Small intestine (tissue), 7 donors: ENCODE results near the gene LPP. TPM values are rescaled to one million over a fixed set of nuclear protein-coding genes. Genes with fewer than 3 reads are reported as not detected.

Experiments
- DNase-seq, 2 donors: peaks; one replicate each; pipeline versions ENCODE4 v3.0.0 to v3.0.0-alpha.2; 2013
- FAIRE-seq: peaks from 2 replicates; lab custom pipeline; 2012; peaks lifted over from hg19 to GRCh38; lab: Jason Lieb, UNC
- H3K27ac ChIP-seq, 3 donors: one replicate each; pipeline ENCODE4 v1.5.1; 2013; ENCODE audit warnings: low read length in 2 of 3, mild to moderate bottlenecking in 2 of 3, control low read depth in 1 of 3, inconsistent platforms in 1 of 3, low read depth in 1 of 3, moderate library complexity in 1 of 3
- H3K27me3 ChIP-seq, 3 donors: one replicate each; pipeline ENCODE4 v1.6.1; 2013; ENCODE audit warnings: low read length in 3 of 3, inconsistent platforms in 1 of 3; ENCODE audit not compliant: control insufficient read depth in 3 of 3, insufficient read depth in 3 of 3
- H3K36me3 ChIP-seq, 3 donors: one replicate each; pipeline ENCODE4 v1.6.1; 2013; ENCODE audit warnings: low read length in 3 of 3, inconsistent platforms in 1 of 3, low read depth in 1 of 3, mild to moderate bottlenecking in 1 of 3, moderate library complexity in 1 of 3; ENCODE audit not compliant: control insufficient read depth in 3 of 3, insufficient read depth in 2 of 3
- H3K4me1 ChIP-seq, 3 donors: one replicate each; pipeline ENCODE4 v1.6.1; 2013; ENCODE audit warnings: low read length in 2 of 3, inconsistent platforms in 1 of 3, low read depth in 1 of 3, mild to moderate bottlenecking in 1 of 3, moderate library complexity in 1 of 3; ENCODE audit not compliant: control insufficient read depth in 3 of 3, insufficient read depth in 2 of 3
- H3K4me3 ChIP-seq, 3 donors: one replicate each; pipeline ENCODE4 v1.5.1; 2013; ENCODE audit warnings: low read length in 3 of 3, control low read depth in 1 of 3, inconsistent platforms in 1 of 3, low read depth in 1 of 3, mild to moderate bottlenecking in 1 of 3, moderate library complexity in 1 of 3
- H3K9me3 ChIP-seq, 2 donors: one replicate each; pipeline ENCODE4 v1.6.1; 2013; ENCODE audit warnings: low read depth in 1 of 2, low read length in 1 of 2; ENCODE audit not compliant: control insufficient read depth in 2 of 2, insufficient read depth in 1 of 2
- WGBS, 3 donors: extraction: QIAGEN DNeasy Blood & Tissue Kit; methylation state at CpG; one replicate each; pipeline ENCODE4 v1.1.7; 2013; 5-methylcytosine and 5-hydroxymethylcytosine counted together
- polyA plus RNA-seq, 4 donors: library from polyadenylated mRNA; stranded (reverse) in 3 of 4; unstranded in 1 of 4; fragments of 200-250 nt in 3 of 4; fragments of 120-200 nt in 1 of 4; gene quantifications; one replicate each; pipeline versions ENCODE4 v1.2.1 to v1.2.3, GENCODE V29; 2013
- donor health status: healthy with polysubstance abuse.
- donor health status: control.
- donor health status: control.
- donor health status: Bipolar disorder and iron deficiency.
- donor health status: healthy.

Gene LPP
- polyA plus RNA-seq, 4 donors: 5.4 to 35.8 (median 12.4) TPM

DNA sequence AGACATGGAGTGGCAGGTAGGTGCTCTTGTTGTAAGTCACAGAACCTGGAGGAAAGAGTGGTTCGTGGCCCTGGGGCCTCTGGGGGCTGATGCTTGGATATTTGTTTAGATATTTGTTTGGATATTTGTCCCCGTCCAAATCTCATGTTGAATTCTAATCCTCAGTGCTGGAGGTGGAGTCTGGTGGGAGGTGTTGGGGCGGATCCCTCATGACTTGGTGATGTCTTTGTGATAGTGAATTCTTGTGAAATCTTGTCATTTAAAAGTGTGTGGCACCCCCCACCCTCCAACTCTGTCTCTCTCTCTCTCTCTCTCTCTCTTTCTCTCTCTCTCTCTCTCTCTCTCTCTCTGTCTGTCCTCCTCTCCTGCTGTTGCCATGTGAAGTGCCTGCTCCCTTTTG, 122.4 kb downstream of the LPP start:
- no peak for FAIRE-seq
- 86 to 90% (median 89%) methylated on average over 3 of the region's 3 CpGs for WGBS, 3 donors

GRCh38 chr3:188278717-188279324, 124.9 kb downstream of the LPP start:
- no peaks in the 10 kb centered on the region for H3K9me3 ChIP-seq
- H3K4me3 ChIP-seq: no peak overlapping the region
- DNase-seq (no peak), FAIRE-seq (no peak)
- H3K27ac ChIP-seq: no peak overlapping the region
- WGBS, 3 donors: 64 to 78% (median 69%) methylated on average over 6 of the region's 6 CpGs
- H3K36me3 ChIP-seq: peaks cover 0 to 12% (median 0%) of the 10 kb centered on the region in 3 donors
- H3K4me1 ChIP-seq: peaks cover 2 to 29% (median 9%) of the 10 kb centered on the region in 3 donors
- no peaks in the 10 kb centered on the region for H3K27me3 ChIP-seq

More for the DNA sequence above, 122.4 kb downstream of the LPP start:
- no peaks in the 10 kb centered on the region for H3K27me3 ChIP-seq
- no peaks in the 10 kb centered on the region for H3K9me3 ChIP-seq
- no peak for DNase-seq
- H3K4me3 ChIP-seq: no peak overlapping the region
- peaks cover 0 to 12% (median 0%) of the 10 kb centered on the region in 3 donors for H3K36me3 ChIP-seq
- peaks cover 2 to 15% (median 7%) of the 10 kb centered on the region in 3 donors for H3K4me1 ChIP-seq
- H3K27ac ChIP-seq: no peak overlapping the region

GRCh38 chr3:188279502-188280335, 125.8 kb downstream of the LPP start:
- Histone ChIP-seq H3K36me3 (peaks cover 0 to 12% (median 0%) of the 10 kb centered on the region in 3 donors), H3K4me3 (no peak overlapping the region), H3K27me3 (no peaks in the 10 kb centered on the region), H3K27ac (no peak overlapping the region), H3K9me3 (no peaks in the 10 kb centered on the region), H3K4me1 (peaks cover 0 to 33% (median 11%) of the 10 kb centered on the region in 3 donors)
- no peak for DNase-seq
- FAIRE-seq: no peak
- 72 to 78% (median 72%) methylated on average over 7 of the region's 7 CpGs for WGBS, 3 donors

DNA sequence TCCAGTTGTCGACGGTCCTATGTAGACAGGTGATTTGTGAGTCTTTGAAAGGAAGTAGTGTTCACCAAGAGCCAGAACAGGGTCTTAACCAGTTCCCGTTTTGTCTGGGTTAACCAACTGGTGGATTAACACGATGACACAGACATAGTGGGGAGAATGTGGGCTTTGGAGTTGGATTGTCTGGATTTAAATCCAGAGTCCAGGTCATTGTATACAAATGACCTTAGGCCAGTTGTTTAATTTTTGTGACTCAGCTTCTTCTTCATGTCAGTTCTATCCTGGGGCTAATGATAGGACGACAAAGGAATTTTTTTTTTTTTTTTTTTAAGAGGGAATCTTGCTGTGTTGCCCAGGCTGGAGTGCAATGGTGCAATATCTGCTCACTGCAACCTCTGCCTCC, 126.7 kb downstream of the LPP start:
- Histone ChIP-seq H3K36me3 (peaks cover 0 to 16% (median 0%) of the 10 kb centered on the region in 3 donors), H3K27me3 (no peaks in the 10 kb centered on the region), H3K9me3 (no peaks in the 10 kb centered on the region), H3K4me3 (no peak overlapping the region), H3K4me1 (peaks cover 0 to 28% (median 9%) of the 10 kb centered on the region in 3 donors), H3K27ac (no peak overlapping the region)
- DNase-seq: no peak
- FAIRE-seq: no peak
- 82 to 92% (median 90%) methylated on average over 5 of the region's 5 CpGs for WGBS, 3 donors

GRCh38 chr3:188282871-188283270, 128.9 kb downstream of the LPP start:
- Histone ChIP-seq H3K4me1 (peaks cover 0 to 28% (median 9%) of the 10 kb centered on the region in 3 donors), H3K36me3 (peaks cover 0 to 15% (median 2%) of the 10 kb centered on the region in 3 donors), H3K27ac (peak overlapping the region; percentile 9 to 78 (median 19)), H3K4me3 (no peak overlapping the region), H3K9me3 (no peaks in the 10 kb centered on the region), H3K27me3 (no peaks in the 10 kb centered on the region)
- FAIRE-seq (no peak), DNase-seq (no peak)

- H3K4me3 ChIP-seq: no peak overlapping the region
- H3K27me3 ChIP-seq: no peaks in the 10 kb centered on the region
- peak; percentile 77 to 90 for DNase-seq
- peaks cover 0 to 28% (median 9%) of the 10 kb centered on the region in 3 donors for H3K4me1 ChIP-seq
- WGBS, 3 donors: 33 to 61% (median 46%) methylated on average over 4 of the region's 4 CpGs
- peaks cover 0 to 15% (median 2%) of the 10 kb centered on the region in 3 donors for H3K36me3 ChIP-seq
- no peak for FAIRE-seq
- H3K9me3 ChIP-seq: no peaks in the 10 kb centered on the region
- H3K27ac ChIP-seq: peak overlapping the region; percentile 9 to 78 (median 28)
These were observed 129.4 kb downstream of the LPP start for GRCh38 chr3:188283347-188283746.

- DNase-seq (no peak), FAIRE-seq (no peak)
- 70 to 90% (median 75%) methylated on average over 9 of the region's 9 CpGs for WGBS, 3 donors
- H3K27me3 ChIP-seq: no peaks in the 10 kb centered on the region
- H3K9me3 ChIP-seq: no peaks in the 10 kb centered on the region
- H3K36me3 ChIP-seq: peaks cover 0 to 13% (median 2%) of the 10 kb centered on the region in 3 donors
- H3K27ac ChIP-seq: peak overlapping the region in 1 of 3 donors; percentile 18
- H3K4me1 ChIP-seq: peaks cover 0 to 28% (median 9%) of the 10 kb centered on the region in 3 donors
- H3K4me3 ChIP-seq: no peak overlapping the region
These were observed 130.7 kb downstream of the LPP start for GRCh38 chr3:188284455-188285212.

GRCh38 chr3:188286087-188286513, 132.1 kb downstream of the LPP start:
- Histone ChIP-seq H3K4me1 (peaks cover 1 to 35% (median 7%) of the 10 kb centered on the region in 3 donors), H3K27me3 (no peaks in the 10 kb centered on the region), H3K27ac (peak overlapping the region in 1 of 3 donors; percentile 81), H3K36me3 (peaks cover 0 to 19% (median 2%) of the 10 kb centered on the region in 3 donors), H3K9me3 (no peaks in the 10 kb centered on the region), H3K4me3 (no peak overlapping the region)
- FAIRE-seq (no peak), DNase-seq (no peak)
- 43 to 65% (median 58%) methylated on average over 3 of the region's 3 CpGs for WGBS, 3 donors
